PC-3 (cell line): ENCODE results near the gene PROSER2. TPM values are rescaled to one million over a fixed set of nuclear protein-coding genes. Genes with fewer than 3 reads are reported as not detected.

Experiments
- ATAC-seq: fragments of 200-7000 bp; cut with Tn5 transposase; 2 replicates; pipeline ENCODE4 v1.9.1; 2020; ENCODE audit warnings: mild to moderate bottlenecking, moderate library complexity
- BruUV-seq: library from RNA; stranded (reverse); fragments of 400-500 nt; replicated peaks from 2 replicates; lab custom pipeline; 2021; lab: Mats Ljungman, UMichigan
- CTCF ChIA-PET: fragments of 300-600 bp; sonication (Branson Sonifier 250); formaldehyde crosslinking; loops from one replicate; lab custom pipeline; 2022; ENCODE audit warnings: antibody characterized with exemption; lab: Charles Lee
- POLR2A ChIA-PET: fragments of 300-600 bp; sonication (Branson Sonifier 250); formaldehyde crosslinking; loops from one replicate; lab custom pipeline; 2022; ENCODE audit warnings: antibody characterized with exemption; ENCODE audit not compliant: unreplicated experiment; lab: Charles Lee
- DNase-seq: peaks from one replicate; pipeline ENCODE4 v3.0.0-alpha.2; 2015
- H2AFZ ChIP-seq: fragments of 300-600 bp; sonication (generic); 2 replicates; pipeline ENCODE4 v1.6.0; 2016; ENCODE audit warnings: antibody characterized with exemption, low read length
- H3F3A ChIP-seq: fragments of 300-600 bp; sonication (generic); one replicate; pipeline ENCODE4 v1.6.0; 2017; ENCODE audit warnings: antibody characterized with exemption, low read length, control low read depth, mild to moderate bottlenecking; ENCODE audit not compliant: unreplicated experiment
- H3K27ac ChIP-seq: fragments of 300-600 bp; sonication (generic); 2 replicates; pipeline ENCODE4 v1.5.1; 2016; ENCODE audit warnings: mild to moderate bottlenecking, low read length
- H3K27me3 ChIP-seq: fragments of 300-600 bp; sonication (generic); 2 replicates; pipeline ENCODE4 v1.6.1; 2016; ENCODE audit warnings: low read length, mixed read lengths
- H3K36me3 ChIP-seq: fragments of 300-600 bp; sonication (generic); 2 replicates; pipeline ENCODE4 v1.6.1; 2016; ENCODE audit warnings: low read depth, mixed run types, low read length, mixed read lengths
- H3K4me1 ChIP-seq: fragments of 300-600 bp; sonication (generic); 2 replicates; pipeline ENCODE4 v1.5.1; 2016; ENCODE audit warnings: low read length; ENCODE audit not compliant: insufficient read depth
- H3K4me2 ChIP-seq: fragments of 300-600 bp; sonication (generic); 2 replicates; pipeline ENCODE4 v1.6.0; 2016; ENCODE audit warnings: low read length
- H3K4me3 ChIP-seq: fragments of 300-600 bp; sonication (generic); 2 replicates; pipeline ENCODE4 v1.5.1; 2016; ENCODE audit warnings: mild to moderate bottlenecking, low read length, mixed read lengths
- H3K79me2 ChIP-seq: fragments of 300-600 bp; sonication (generic); 2 replicates; pipeline ENCODE4 v1.6.1; 2017; ENCODE audit warnings: low read length, mixed read lengths
- H3K9ac ChIP-seq: fragments of 300-600 bp; sonication (generic); 2 replicates; pipeline ENCODE4 v1.6.0; 2016; ENCODE audit warnings: mild to moderate bottlenecking, low read length
- H3K9me2 ChIP-seq: fragments of 300-600 bp; sonication (generic); replicated peaks from 2 replicates; pipeline ENCODE4 v1.6.1; 2016; ENCODE audit warnings: mixed run types, low read length, mixed read lengths
- H3K9me3 ChIP-seq: fragments of 300-600 bp; sonication (generic); 2 replicates; pipeline ENCODE4 v1.6.1; 2016; ENCODE audit warnings: low read length, mixed read lengths
- H4K20me1 ChIP-seq: fragments of 300-600 bp; sonication (generic); 2 replicates; pipeline ENCODE4 v1.6.1; 2016; ENCODE audit warnings: low read length, mixed read lengths
- EZH2 ChIP-seq: fragments of 300-600 bp; sonication (generic); IDR thresholded peaks from one replicate; pipeline ENCODE4 v1.6.1; 2017; ENCODE audit warnings: antibody characterized with exemption, mild to moderate bottlenecking, low read length; ENCODE audit not compliant: unreplicated experiment
- EZH2phosphoT487 ChIP-seq: fragments of 300-600 bp; sonication (generic); IDR thresholded peaks from 2 replicates; pipeline ENCODE4 v1.6.1; 2018; ENCODE audit warnings: mild to moderate bottlenecking, antibody characterized with exemption, low read length, borderline replicate concordance
- intact Hi-C: fragments of 100-400 bp; cut with micrococcal nuclease; formaldehyde crosslinking; loops from 2 replicates; pipeline ENCODE4 v1.9.0; 2023
- total RNA-seq: library from RNA; depleted of rRNA; stranded (reverse); fragments of >200 nt; gene quantifications from 2 replicates; pipeline ENCODE4 v1.2.3, GENCODE V29; 2014
- TF ChIP-seq, protein P1 (sequence below): fragments of 300-600 bp; sonication (generic); conservative IDR thresholded peaks from 2 replicates; pipeline ENCODE4 v1.5.1; 2017; ENCODE audit warnings: antibody characterized with exemption, low read depth, mild to moderate bottlenecking, low read length

PROSER2 gene
- total RNA-seq, 1 experiment from 2014 or later = 52.5 TPM

- H3K9me2 ChIP-seq = no peaks in the 10 kb centered on the region
- H3K36me3 ChIP-seq = no peaks in the 10 kb centered on the region
- no peaks in the 10 kb centered on the region for H3K79me2 ChIP-seq
- ChIA-PET CTCF (no interaction called here), POLR2A (interaction anchor here (0.6 kb wide), 1 partner anchor 11 kb away, joined by 3 read pairs; no protein-coding TSS in a partner anchor)
- H3F3A ChIP-seq = no peaks in the 10 kb centered on the region
- H4K20me1 ChIP-seq = no peaks in the 10 kb centered on the region
- no TSS peak for BruUV-seq
- 0 out of 2 replicates have a peak overlapping the region, but pooled peaks have one; percentile 32 for H2AFZ ChIP-seq
- peak overlapping the region; percentile 9; the same call in 1 of the 2 replicates for H3K4me3 ChIP-seq
- DNase-seq = peak; percentile 66
- no peaks in the 10 kb centered on the region for H3K9me3 ChIP-seq
- no peaks in the 10 kb centered on the region for H3K27me3 ChIP-seq
- H3K4me2 ChIP-seq = peak overlapping the region; percentile 44
- H3K27ac ChIP-seq = peak overlapping the region; percentile 100
- peak; percentile 14 for ATAC-seq
- intact Hi-C loops = no loop called here
- peaks cover 43% of the 10 kb centered on the region for H3K4me1 ChIP-seq
- TF ChIP-seq EZH2phosphoT487 (no peak), EZH2 (no peak)
- TF ChIP-seq, protein P1, sequence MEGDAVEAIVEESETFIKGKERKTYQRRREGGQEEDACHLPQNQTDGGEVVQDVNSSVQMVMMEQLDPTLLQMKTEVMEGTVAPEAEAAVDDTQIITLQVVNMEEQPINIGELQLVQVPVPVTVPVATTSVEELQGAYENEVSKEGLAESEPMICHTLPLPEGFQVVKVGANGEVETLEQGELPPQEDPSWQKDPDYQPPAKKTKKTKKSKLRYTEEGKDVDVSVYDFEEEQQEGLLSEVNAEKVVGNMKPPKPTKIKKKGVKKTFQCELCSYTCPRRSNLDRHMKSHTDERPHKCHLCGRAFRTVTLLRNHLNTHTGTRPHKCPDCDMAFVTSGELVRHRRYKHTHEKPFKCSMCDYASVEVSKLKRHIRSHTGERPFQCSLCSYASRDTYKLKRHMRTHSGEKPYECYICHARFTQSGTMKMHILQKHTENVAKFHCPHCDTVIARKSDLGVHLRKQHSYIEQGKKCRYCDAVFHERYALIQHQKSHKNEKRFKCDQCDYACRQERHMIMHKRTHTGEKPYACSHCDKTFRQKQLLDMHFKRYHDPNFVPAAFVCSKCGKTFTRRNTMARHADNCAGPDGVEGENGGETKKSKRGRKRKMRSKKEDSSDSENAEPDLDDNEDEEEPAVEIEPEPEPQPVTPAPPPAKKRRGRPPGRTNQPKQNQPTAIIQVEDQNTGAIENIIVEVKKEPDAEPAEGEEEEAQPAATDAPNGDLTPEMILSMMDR = no peak
- peak overlapping the region; percentile 88 for H3K9ac ChIP-seq
These were observed 59.7 kb downstream of the PROSER2 start for GRCh38 chr10:11882646-11883375.

DNA sequence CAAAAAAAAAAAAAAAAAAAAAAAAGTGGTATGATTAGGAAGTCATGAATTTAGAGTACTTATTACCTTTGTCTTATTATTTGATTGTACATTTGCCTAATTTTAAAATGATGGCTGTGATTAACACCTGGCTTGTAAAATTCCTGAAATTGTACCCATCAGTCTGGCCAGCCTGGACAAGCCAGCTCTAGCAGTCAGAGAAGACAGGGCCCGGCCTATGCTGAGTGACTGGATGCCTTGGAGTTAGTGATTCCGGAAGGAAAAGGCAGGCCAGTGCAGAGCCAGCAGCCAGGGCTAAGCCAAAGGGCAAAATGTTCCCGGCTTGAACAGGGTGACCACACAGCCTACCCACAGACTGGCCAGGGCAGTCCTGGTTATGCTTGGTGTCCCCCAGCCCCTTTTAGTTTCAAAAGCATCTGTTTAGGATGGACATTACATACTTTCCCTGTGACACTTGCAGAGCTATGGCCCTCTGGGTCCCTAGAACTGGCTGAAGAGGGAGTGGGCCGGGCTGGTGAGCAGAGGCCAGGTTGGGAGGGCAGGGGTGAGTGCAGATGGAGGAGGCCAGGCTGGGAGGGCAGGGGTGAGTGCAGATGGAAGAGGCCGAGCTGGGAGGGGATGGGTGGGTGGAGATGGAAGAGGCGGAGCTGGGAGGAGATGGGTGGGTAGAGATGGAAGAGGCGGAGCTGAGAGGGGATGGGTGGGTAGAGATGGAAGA lies 61.7 kb downstream of the PROSER2 start:
- no peaks in the 10 kb centered on the region for H3F3A ChIP-seq
- no peak overlapping the region for H3K4me2 ChIP-seq
- peaks cover 43% of the 10 kb centered on the region for H3K4me1 ChIP-seq
- ChIA-PET CTCF (no interaction called here), POLR2A (no interaction called here)
- H3K9me3 ChIP-seq = no peaks in the 10 kb centered on the region
- TF ChIP-seq, protein P1 = no peak
- TF ChIP-seq EZH2phosphoT487 (no peak), EZH2 (no peak)
- no peaks in the 10 kb centered on the region for H3K36me3 ChIP-seq
- H4K20me1 ChIP-seq = no peaks in the 10 kb centered on the region
- DNase-seq (no peak), ATAC-seq (no peak)
- H2AFZ ChIP-seq = no peak overlapping the region
- H3K79me2 ChIP-seq = no peaks in the 10 kb centered on the region
- H3K9me2 ChIP-seq = no peaks in the 10 kb centered on the region
- H3K4me3 ChIP-seq = no peak overlapping the region
- intact Hi-C loops = no loop called here
- H3K27me3 ChIP-seq = no peaks in the 10 kb centered on the region
- H3K9ac ChIP-seq = no peak overlapping the region; the same call in 1 of the 2 replicates
- 0 out of 2 replicates have a peak overlapping the region, but pooled peaks have one; percentile 16 for H3K27ac ChIP-seq
- BruUV-seq = no TSS peak
